NCI-H748 treated with DMSO at 0.1 percent for 48 hours (cell line): Measurements from ENCODE around the gene IL15.

Experiments used
- DNase-seq: peaks from one replicate; lab custom pipeline; 2025; lab: John Stamatoyannopoulos, UW

The IL15 gene

GRCh38 chr4:141782205-141782604, 145.8 kb downstream of the IL15 start:
- no peak for DNase-seq
